IPS DF 4.7 (cell line): ENCODE data around the gene RANBP3.
A peak's percentile ranks its signal among the peaks of the same experiment; 100 is the strongest.

ENCODE experiments used
- DNase-seq: peaks from one replicate; pipeline ENCODE4 v3.0.0-alpha.2; 2013; ENCODE audit warnings: low spot score; ENCODE audit errors: extremely low read depth

The RANBP3 gene

DNA sequence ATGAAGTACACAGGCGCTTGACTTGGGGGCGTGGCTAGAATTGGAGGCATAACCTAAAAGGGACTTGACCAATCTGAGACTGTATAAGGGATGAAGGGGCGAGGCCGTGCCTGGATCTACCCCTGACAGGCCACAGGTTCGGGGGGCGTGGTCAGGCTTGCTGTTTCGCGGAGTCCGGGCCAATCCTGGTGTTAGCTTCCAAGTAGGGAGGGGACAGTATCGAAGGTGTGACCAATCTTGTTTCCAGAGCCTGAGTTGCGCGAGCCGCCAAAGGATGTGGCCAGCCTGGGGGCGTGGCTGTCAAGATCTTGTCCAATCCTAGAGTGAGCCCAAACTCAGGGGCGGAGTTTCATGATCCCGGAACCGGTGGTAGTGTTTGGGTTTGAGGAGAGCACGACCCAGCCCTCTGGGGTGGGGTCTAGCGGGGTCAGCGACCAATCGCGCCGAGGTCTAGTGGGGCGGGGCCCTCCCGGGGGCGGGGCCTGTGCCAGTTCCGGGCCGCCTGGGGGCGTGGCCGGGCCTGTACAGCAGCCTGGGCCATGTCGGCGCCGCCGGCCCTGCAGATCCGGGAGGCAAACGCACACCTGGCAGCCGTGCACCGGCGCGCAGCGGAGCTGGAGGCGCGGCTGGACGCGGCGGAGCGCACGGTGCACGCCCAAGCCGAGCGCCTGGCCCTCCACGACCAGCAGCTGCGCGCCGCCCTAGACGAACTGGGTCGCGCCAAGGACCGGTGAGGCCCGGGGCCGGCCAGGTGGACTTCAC, 73.4 kb downstream of the RANBP3 start, which contains the start of gene VMAC:
Gene VMAC (plus strand): TSS at position 521 of the 762 bp plus-strand sequence. CDS start 19 bp downstream, at position 540.
- peak; percentile 99 for DNase-seq

DNA sequence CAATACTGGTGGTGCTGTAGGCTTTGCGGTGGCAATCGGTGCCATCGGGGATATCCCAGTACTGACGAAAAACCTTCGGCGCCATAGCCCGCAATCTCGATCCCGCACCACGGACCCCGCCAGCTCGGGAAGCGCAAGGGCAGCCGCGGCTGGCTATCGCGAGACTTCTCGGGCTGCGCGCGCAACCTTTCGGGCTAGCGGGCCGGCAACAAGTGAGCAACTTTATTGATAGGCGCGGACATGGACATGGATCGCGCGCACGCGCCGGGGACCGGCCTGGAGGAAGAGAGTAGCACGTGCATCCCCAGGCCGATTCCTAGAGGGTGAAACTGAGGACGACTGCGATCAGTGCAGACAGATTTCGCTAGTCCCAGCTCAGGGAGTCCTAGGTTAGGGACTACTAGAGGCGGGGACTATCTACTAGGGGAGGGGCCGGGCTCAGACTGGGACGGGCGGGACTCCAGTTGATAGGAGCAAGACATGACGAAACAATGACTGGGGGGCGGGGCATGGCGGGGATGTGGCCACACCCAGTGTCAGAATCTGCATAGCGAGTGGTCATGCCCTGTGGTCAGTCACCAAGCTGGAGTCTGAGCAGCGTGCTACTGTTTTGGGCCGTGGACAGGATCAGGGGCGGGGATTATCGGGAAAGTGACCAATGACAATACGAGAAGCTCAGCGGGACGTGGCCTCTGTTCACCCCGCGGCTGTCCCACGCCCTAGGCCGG, 74.2 kb downstream of the RANBP3 start, which contains the start of gene NDUFA11:
Gene NDUFA11 (minus strand): TSS at position 167 of the 728 bp plus-strand sequence. CDS start 82 bp downstream, at position 85.
- DNase-seq: peak; percentile 51

DNA sequence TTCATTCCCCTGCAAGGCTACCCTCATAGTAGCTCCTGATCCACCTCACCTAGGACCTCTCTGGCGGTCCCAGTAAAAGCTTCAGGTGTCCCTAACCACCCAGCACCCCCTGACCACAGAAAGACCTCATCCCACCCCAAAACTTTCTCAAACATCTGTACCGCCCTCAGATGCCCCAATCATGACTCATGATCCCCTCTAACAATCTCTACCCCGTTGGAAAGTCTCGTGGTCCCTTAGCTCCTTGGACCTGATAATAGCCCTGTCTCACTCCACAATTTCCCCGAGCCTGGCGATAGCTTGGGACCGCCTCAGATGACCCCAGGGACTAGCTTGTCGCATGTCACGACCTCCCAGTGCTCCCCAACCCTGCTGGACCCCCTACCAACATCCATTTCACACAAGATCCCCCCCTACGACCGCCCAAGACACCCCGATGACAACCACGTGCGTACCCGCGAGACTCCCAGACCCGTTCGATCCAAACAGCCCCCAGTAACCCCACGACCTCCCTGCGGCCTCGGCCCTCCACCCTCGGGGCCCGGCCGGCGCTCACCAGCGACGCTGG, 74.8 kb downstream of the RANBP3 start:
- DNase-seq: no peak

DNA sequence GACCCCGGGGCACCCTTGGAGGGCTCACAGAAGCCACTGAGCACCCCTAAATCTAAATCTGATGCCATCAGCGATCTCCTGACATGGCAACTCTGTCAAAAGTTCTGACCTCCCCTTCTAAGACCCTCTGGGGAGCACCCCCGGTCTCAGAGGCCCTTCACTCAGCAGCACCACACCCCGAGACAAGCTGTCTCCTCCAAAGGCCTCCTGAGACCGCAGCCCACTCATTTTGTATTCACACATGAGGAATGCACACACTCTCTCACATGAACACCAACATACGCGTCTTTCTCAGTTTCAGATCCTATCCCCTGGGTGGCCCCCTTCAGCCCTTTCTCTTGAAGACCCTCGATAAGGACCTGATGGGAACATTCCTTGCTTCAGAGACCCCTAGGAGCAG, 77.0 kb downstream of the RANBP3 start:
- DNase-seq: no peak

DNA sequence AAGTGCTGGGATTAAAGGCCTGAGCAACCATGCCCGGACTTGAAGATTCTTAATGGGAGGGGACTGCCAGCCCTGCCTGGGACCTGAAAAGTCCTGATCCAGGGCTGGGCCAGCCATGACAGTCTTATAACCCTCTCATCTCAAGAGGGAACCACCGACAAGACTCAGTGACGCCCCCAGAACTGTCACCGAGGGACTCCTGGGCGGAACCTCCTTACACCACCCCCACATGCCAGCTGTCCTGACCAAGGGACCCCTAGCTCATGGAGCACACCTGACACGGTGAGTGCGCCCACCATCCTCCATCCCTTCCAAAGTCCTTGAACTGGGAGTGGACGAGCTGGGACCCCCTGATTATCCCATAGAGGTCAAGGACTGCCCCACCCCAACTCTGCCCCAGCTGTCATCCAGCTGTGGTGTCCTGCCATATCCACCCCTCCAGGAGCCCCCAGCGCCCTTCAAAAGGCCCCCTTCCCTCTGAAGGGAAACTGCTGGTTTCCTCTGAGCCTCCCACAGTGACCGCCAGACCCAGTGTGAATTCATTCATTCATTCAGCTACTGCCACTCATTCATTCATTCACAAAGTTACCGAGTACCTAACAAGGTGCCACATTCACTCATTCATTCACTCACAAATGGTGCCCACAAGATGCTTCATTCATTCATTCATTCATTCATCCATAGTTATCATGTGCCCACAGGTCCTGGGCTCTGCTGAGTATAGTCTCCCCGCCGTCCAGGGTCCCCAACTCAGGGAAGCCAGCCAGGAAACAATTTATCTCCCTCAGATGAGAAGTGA, 78.0 kb downstream of the RANBP3 start:
- no peak for DNase-seq

DNA sequence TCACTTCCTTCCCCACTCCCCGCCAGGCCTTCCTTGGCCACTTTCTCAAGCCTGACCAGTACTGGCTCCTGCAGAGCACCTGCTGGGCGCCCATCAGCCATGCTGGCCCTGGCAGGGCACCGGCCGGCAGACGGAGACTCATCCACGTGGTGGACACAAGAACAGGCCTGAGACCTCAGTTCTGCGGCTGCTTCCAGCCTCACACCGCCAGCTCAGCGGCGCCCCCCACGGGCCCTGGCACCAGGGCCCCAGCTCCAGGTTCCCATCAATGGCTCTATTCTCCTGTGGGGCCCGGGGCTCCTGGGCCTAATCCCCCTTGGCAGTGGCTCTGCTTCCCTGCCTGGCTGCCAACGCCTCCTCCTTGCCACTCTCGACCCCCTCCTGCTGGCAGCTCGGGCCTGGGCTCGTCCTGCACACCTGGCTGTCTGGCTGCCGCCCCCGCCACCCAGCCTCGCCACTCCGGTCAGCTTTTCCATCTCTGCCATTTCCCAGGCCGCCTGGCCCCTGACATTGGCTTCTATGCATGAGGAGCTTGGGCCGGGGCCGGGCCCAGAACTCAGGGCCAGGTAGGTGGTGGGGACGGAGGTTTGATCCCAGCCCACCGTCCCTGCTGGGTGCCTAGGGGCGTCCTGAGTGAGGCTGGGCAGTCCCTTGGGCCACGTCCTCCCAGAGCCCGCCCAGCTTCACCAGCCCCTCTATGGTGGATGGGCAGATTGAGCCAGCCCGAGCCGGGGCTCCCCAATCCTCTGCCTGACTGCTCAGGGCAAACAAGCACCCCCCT, 80.6 kb downstream of the RANBP3 start:
- no peak for DNase-seq

DNA sequence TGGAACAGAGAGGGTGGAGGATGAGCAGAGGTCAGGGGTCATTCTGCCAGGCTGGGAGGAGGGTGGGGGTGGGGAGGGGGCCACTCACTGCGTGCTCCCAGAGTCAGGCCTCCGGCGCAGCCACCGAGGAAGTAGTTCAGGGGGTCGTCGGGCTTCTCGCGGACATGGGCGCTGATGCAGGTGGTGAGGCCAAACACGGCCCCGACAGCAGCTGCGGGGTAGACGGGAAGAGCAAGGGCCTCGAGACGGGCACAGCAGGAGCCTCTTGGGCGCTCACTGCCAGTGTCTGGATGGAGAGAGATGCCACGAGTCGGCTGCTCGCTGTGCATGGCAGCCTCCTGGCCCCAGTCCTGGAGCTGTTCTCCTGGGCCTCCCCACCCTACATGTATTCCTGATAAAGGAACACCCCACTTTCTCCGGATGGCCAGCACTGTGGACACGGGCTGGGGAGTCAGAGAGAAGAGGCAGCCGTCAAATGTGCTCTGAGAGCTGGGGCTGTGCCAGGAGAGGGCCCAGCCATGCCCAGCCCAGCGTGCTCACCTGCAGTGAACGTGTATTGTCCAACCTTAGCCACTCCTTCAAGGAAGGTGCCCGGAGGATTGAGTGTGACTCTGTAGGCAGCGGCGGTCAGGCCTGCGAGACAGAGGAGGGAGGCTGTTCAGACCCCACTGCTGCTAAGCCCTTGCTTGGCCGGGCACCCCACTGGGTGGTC, 81.4 kb downstream of the RANBP3 start:
- DNase-seq: no peak

DNA sequence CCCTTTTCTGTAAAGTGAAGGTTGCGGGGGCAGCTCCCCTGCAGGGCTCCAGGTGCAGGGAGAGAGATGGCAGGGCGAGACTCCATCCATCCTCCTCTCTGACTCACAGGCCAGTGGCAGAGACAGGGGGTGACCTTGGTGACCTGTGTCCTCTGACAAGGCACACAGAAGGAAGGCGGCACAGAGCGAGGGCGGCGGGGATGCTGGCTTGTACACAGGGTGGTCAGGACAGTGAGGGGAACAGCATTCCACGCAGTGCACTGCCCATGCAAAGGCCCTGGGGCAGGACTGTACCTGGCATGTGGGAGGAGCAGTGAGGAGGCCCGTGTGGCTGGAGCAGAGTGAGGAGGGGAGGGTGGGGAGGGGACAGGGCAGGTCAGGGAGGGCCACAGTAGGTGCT, 82.0 kb downstream of the RANBP3 start:
- DNase-seq: no peak

DNA sequence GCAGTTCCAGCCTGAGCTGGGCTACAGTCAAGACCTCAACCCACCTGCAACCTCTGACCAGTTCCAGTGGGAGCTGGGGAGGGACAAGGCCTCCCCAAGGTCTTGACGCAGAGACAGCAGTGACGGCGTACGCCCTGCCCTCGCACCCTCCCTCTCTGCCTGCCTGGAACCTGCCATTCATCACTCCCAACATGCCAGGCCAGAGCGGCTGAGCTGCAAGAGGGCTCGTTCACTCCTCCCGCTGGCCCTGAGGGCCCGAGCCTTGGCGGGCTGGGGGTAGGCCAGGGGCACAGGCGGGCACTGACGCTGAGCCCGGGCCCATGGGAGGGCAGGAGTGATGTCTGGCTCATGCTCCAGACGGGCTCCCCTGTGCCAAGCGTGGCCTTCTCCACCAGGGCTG, 82.5 kb downstream of the RANBP3 start:
- no peak for DNase-seq

DNA sequence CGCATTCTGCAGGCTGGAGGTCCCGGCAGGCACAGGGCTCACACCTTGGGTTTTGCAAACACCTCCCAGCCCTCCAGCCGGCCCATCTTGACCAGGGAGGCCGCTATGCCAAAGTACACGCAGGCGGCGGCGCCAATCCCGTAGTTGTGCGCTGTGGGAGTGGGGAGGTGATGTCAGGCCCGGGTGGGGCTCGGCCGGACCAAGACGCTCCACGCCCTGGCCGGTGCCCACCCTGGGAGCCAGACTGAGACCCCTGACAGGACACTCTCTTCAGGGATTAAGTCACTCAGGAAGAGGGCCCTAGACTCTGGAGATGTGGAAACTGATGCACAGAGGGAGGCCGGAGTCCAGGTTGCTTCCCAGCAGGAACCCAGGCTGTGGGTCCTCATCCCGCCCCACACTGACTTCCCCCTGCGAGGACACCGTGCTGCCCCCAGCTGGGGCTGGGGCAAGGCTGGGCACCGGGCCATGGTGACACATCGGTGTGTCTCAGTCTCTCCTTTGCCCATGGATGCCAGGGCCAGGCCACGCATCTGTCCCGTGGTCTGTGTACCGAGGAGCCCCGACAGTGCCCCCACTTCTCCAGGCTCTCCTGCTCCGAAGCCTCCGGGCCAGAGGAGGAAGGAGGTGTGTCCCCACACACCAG, 83.1 kb downstream of the RANBP3 start:
- no peak for DNase-seq

DNA sequence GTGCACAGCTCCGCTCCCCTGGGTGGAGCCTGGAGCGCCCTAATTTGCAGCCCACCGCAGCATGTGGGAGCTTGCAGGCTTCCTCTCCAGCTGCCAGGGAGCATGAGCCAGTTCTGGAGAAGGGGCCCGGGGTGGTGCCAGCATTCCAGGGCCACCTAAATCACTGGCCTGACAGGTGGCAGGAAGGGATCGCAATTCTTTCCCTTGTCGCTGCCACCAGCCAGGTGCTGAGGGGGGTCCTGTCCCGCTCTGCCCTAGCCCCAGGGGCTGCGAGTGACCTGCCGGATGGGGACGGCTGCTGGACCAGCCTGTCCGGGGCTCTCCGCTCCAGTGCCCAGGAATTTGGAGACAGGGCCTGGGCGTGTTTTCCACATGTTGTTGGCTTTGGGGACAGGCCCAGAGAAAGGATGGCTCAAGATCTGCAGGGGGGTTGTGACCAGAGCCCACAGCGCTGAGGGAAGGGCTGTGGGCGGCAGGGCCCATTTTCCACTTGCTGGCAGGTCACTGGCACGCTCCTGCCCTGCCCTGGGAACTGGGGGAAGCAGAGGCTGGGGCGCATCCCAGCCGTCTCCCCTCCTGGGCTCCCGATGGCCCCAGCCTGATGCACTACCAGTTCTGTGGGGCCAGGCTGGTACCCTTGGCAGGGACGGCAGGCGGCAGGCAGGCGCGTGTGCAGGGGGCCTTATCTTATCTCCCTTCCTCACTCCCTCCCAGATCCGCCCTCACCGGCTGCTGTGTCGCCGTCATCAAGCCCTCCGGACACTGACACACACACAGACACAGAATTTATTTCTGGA, 83.8 kb downstream of the RANBP3 start:
- DNase-seq: no peak

DNA sequence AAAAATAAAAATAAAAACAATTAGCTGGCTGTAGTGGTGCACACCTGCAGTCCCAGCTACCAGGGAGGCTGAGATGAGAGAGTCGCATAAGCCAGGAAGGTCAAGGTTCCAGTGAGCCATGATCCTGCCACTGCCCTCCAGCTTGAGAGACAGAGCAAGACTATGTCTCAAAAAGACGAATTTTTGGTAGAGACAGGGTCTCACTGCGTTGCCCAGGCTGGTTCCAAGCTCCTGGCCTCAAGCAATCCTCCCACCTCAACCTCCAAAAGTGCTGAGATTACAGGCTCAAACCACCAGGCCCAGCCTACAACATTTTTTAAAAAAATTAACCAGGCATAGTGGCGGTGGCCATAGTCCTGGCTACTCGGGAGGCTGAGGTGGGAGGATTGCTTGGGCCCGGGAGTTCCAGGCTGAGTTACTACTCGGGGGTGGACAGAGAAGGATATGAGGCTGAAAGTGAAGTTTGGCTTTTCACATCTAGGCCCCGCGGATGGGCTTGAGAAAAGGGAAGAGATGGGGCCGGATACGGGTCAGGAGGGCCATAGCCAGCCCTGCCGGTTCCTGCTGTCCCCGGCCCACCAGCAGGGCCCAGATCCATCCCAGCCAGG, 84.5 kb downstream of the RANBP3 start:
- DNase-seq: no peak

DNA sequence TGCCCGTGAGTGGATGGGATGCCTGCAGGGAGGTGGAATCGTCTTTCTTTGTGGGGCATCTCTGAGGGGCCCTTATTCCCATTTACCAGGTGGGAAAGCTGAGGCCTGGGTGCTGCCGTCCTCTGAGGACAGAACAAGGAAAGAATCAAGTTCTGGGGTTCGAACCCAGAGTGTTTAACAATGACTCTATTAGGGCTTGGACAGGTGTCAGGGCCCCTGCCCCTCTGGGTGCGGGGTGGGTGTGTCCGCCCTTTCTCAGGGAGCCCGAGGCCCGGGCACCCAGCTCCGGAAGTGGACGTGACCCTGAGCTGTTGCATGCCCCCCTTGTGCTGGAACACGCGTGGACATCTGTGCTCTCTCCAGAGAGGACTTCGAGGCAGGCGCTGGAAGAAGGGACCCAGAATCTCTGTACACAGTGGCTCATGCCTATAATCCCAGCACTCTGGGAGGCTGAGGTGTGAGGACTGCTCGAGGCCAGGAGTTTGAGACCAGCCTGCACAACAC, 85.1 kb downstream of the RANBP3 start:
- DNase-seq: no peak

DNA sequence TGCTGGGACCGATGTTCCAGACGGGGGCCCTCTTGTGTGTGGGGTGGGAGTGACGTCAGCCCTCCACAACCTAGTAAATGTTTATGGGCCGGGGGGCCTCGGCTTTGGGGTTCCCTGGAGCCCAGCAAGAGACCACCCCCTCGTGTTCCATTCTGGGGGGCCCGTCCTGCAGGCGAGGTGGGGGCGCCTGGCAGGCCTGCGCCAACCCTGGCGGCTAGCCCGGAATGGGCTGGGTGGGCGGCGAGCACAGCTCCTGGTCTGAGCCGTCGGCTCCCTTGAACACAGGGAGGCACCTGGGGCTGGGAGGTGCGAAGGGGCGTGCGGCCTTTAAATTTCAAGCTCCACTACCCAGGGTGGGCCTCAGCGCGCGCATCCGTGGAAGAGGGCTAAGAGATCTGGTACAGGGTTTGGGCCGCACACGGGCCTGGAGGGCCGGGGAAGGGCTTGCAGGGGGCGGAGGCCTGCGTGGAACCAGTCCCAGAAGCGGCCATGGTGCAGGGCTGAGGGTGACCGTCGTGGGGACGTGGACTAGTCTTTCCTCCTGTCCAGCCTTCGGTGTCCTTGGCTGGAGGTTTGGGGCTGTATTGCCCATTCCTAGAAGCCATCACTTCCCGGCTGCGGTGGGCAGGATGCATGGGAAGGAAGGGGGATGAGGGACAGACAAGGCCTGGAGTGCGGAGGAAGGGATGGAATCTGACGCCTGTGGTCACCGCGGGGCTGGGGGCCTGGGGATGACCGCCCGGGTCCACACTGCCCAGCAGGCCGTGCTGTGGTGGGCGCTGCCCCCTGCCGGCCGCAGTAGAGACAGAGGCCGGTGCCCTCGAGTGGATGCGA, 85.8 kb downstream of the RANBP3 start:
- no peak for DNase-seq

DNA sequence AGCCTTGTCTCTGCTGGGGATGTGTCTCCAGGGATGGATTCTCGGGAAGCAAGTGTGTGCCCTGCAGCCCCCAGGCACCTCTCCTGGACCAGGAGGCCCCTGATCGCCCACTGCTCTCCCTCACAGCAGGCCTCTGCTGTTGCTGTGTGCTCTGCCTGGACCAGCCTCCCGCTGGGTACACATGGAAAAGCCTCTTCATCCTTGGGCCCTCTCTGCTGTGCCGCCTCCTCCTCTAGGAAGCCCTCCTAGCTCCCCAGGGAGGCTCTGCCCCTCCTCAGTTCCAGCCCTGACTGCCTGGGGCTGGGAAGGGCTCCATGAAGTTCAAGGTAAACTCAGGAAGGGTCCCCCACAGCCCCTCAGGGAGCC, 86.4 kb downstream of the RANBP3 start:
- no peak for DNase-seq

DNA sequence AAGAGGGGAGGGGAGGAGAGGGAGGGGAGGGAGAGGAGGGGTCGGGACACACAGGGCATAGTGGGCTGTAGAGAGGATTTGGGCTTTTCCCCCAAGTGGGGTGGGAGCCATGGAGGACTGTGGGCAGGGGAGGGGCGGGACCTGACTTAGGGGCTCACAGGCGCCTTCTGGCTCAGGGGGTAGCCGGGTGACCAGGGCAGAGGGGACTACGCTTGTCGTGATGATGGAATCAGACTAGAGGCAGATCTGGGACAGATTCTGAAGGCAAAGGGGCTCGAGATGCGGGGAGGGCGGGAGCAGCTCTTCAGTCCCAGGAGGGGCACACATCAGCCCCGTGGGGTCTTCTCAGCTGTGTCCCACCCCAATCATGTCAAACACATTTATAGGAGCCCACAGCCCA, 87.8 kb downstream of the RANBP3 start:
- no peak for DNase-seq

DNA sequence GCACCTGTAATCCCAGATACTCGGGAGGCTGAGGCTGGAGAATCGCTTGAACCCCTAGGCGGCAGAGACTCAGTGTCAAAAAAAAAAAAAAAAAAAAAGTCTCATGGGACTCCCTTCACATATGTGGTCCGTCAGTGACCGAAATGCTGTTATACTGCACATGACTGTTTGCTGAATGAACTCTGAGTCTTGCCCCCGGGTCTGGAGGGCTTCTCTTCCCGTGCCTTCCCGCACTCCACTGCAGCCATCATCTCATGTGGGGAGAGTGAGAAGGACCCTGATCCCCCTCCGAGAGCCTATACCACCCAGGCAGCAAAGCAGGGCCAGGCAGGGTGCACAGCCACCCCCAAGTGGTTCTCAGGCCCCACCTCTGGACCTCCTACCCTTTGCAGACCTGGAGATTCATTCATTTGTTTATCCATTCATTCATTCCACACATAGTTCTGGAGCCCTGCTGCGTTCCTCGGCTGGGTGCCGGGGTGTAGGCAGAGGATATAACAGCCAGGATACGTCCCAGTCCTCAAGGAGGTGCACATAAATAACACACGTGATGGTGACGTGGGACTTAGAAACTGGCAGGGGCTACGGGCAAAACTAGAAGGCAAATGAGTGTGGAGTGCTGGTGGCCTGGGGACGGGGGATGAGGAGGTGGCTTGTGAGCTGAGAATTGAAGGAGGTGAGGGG, 88.5 kb downstream of the RANBP3 start:
- no peak for DNase-seq
